ENCODE measurements around the gene ZCCHC17.
"Not testable (repeated sequence)": the region's sequence is repeated elsewhere in the genome, so short reads cannot be mapped to it uniquely, and the experiment has no call there.

The ZCCHC17 gene

GRCh38 chr1:31382379-31382989, 85.7 kb downstream of the ZCCHC17 start:
- DNase-seq (ENCODE audit: low read depth, low spot score): no peak
- no peak overlapping the region for H3K4me3 ChIP-seq (ENCODE audit: low read length)

- no peak for DNase-seq (ENCODE audit: low read depth, low spot score)
- H3K4me3 ChIP-seq (ENCODE audit: low read length): no peak overlapping the region
Measured at GRCh38 chr1:31383967-31384366, 87.1 kb downstream of the ZCCHC17 start.

GRCh38 chr1:31386576-31387243, 89.9 kb downstream of the ZCCHC17 start:
- not testable (repeated sequence) for DNase-seq (ENCODE audit: low read depth, low spot score); H3K4me3 ChIP-seq (ENCODE audit: low read length)

- H3K4me3 ChIP-seq (ENCODE audit: low read length): no peak overlapping the region
- no peak for DNase-seq (ENCODE audit: low read depth, low spot score)
Measured at GRCh38 chr1:31387612-31388011, 90.8 kb downstream of the ZCCHC17 start.

- DNase-seq (ENCODE audit: low read depth, low spot score): no peak
- no peak overlapping the region for H3K4me3 ChIP-seq (ENCODE audit: low read length)
Measured at GRCh38 chr1:31389616-31390015, 92.8 kb downstream of the ZCCHC17 start.

- DNase-seq (ENCODE audit: low read depth, low spot score): no peak
- no peak overlapping the region for H3K4me3 ChIP-seq (ENCODE audit: low read length)
Measured at GRCh38 chr1:31390071-31390470, 93.2 kb downstream of the ZCCHC17 start.

GRCh38 chr1:31393463-31393862, 96.6 kb downstream of the ZCCHC17 start:
- DNase-seq (ENCODE audit: low read depth, low spot score): no peak
- H3K4me3 ChIP-seq (ENCODE audit: low read length): no peak overlapping the region

GRCh38 chr1:31394584-31395193, 97.9 kb downstream of the ZCCHC17 start:
- DNase-seq (ENCODE audit: low read depth, low spot score): peak; percentile 73
- peak overlapping the region; percentile 57 for H3K4me3 ChIP-seq (ENCODE audit: low read length)

GRCh38 chr1:31396633-31397351, 100.0 kb downstream of the ZCCHC17 start:
- peak; percentile 79 for DNase-seq (ENCODE audit: low read depth, low spot score)
- H3K4me3 ChIP-seq (ENCODE audit: low read length): no peak overlapping the region

GRCh38 chr1:31397360-31398095, 100.7 kb downstream of the ZCCHC17 start:
- DNase-seq (ENCODE audit: low read depth, low spot score): no peak
- H3K4me3 ChIP-seq (ENCODE audit: low read length): no peak overlapping the region

GRCh38 chr1:31398246-31398645, 101.4 kb downstream of the ZCCHC17 start:
- H3K4me3 ChIP-seq (ENCODE audit: low read length): no peak overlapping the region
- DNase-seq (ENCODE audit: low read depth, low spot score): no peak

GRCh38 chr1:31399976-31400375, 103.1 kb downstream of the ZCCHC17 start:
- DNase-seq (ENCODE audit: low read depth, low spot score): no peak
- no peak overlapping the region for H3K4me3 ChIP-seq (ENCODE audit: low read length)

GRCh38 chr1:31400393-31400792, 103.6 kb downstream of the ZCCHC17 start:
- no peak for DNase-seq (ENCODE audit: low read depth, low spot score)
- no peak overlapping the region for H3K4me3 ChIP-seq (ENCODE audit: low read length)

GRCh38 chr1:31401241-31401640, 104.4 kb downstream of the ZCCHC17 start:
- no peak for DNase-seq (ENCODE audit: low read depth, low spot score)
- no peak overlapping the region for H3K4me3 ChIP-seq (ENCODE audit: low read length)

GRCh38 chr1:31405578-31406245, 108.9 kb downstream of the ZCCHC17 start:
- no peak for DNase-seq (ENCODE audit: low read depth, low spot score)
- H3K4me3 ChIP-seq (ENCODE audit: low read length): no peak overlapping the region

GRCh38 chr1:31407029-31407626, 110.3 kb downstream of the ZCCHC17 start:
- no peak for DNase-seq (ENCODE audit: low read depth, low spot score)
- no peak overlapping the region for H3K4me3 ChIP-seq (ENCODE audit: low read length)

GRCh38 chr1:31408788-31409318, 112.0 kb downstream of the ZCCHC17 start:
- no peak for DNase-seq (ENCODE audit: low read depth, low spot score)
- H3K4me3 ChIP-seq (ENCODE audit: low read length): no peak overlapping the region
